ENCODE data around the gene FADD. TPM values are rescaled to one million over a fixed set of nuclear protein-coding genes. Genes with fewer than 3 reads are reported as not detected.

The FADD gene
- total RNA-seq, 1 donor from 2014 or later, result 29.2 TPM

- H3K4me3 Mint-ChIP-seq, result peak overlapping the region; percentile 49
- DNase-seq (ENCODE audit: low read depth, low spot score), result no peak
- H3K9me3 Mint-ChIP-seq, result no peaks in the 10 kb centered on the region
- peaks cover 33% of the 10 kb centered on the region for H3K4me1 Mint-ChIP-seq
- peaks cover 10% of the 10 kb centered on the region for H3K36me3 Mint-ChIP-seq (ENCODE audit: low read depth)
- TF ChIP-seq CTCF (conservative IDR thresholded peaks at IDR 0.05), result no peak
- H3K27me3 Mint-ChIP-seq (ENCODE audit: low read depth), result peaks cover under 1% of the 10 kb centered on the region
- H3K27ac Mint-ChIP-seq (ENCODE audit: unreplicated experiment), result no peak overlapping the region
These were observed 3.9 kb downstream of the FADD start for GRCh38 chr11:70206982-70207376.

- H3K36me3 Mint-ChIP-seq (ENCODE audit: low read depth), result peaks cover 10% of the 10 kb centered on the region
- no peak overlapping the region for H3K27ac Mint-ChIP-seq (ENCODE audit: unreplicated experiment)
- H3K27me3 Mint-ChIP-seq (ENCODE audit: low read depth), result no peaks in the 10 kb centered on the region
- DNase-seq (ENCODE audit: low read depth, low spot score), result no peak
- no peak for TF ChIP-seq CTCF (conservative IDR thresholded peaks at IDR 0.05)
- peaks cover 32% of the 10 kb centered on the region for H3K4me1 Mint-ChIP-seq
- H3K4me3 Mint-ChIP-seq, result peak overlapping the region; percentile 49
- no peaks in the 10 kb centered on the region for H3K9me3 Mint-ChIP-seq
These were observed 4.5 kb downstream of the FADD start for GRCh38 chr11:70207531-70208131.

- no peaks in the 10 kb centered on the region for H3K27me3 Mint-ChIP-seq (ENCODE audit: low read depth)
- TF ChIP-seq CTCF (conservative IDR thresholded peaks at IDR 0.05), result no peak
- no peak for DNase-seq (ENCODE audit: low read depth, low spot score)
- peaks cover 20% of the 10 kb centered on the region for H3K4me1 Mint-ChIP-seq
- H3K27ac Mint-ChIP-seq (ENCODE audit: unreplicated experiment), result no peak overlapping the region
- peaks cover 10% of the 10 kb centered on the region for H3K36me3 Mint-ChIP-seq (ENCODE audit: low read depth)
- H3K4me3 Mint-ChIP-seq, result peak overlapping the region; percentile 49
- H3K9me3 Mint-ChIP-seq, result no peaks in the 10 kb centered on the region
These were observed 6.4 kb downstream of the FADD start for GRCh38 chr11:70209391-70209912.

GRCh38 chr11:70210051-70210501 is 7.0 kb downstream of the FADD start:
- no peak for TF ChIP-seq CTCF (conservative IDR thresholded peaks at IDR 0.05)
- no peak overlapping the region for H3K27ac Mint-ChIP-seq (ENCODE audit: unreplicated experiment)
- peaks cover 10% of the 10 kb centered on the region for H3K36me3 Mint-ChIP-seq (ENCODE audit: low read depth)
- H3K4me3 Mint-ChIP-seq, result peak overlapping the region; percentile 29
- peaks cover 14% of the 10 kb centered on the region for H3K4me1 Mint-ChIP-seq
- DNase-seq (ENCODE audit: low read depth, low spot score), result no peak
- no peaks in the 10 kb centered on the region for H3K9me3 Mint-ChIP-seq
- no peaks in the 10 kb centered on the region for H3K27me3 Mint-ChIP-seq (ENCODE audit: low read depth)

- Mint-ChIP-seq H3K4me3 (no peak overlapping the region), H3K27ac (ENCODE audit: unreplicated experiment) (no peak overlapping the region), H3K9me3 (no peaks in the 10 kb centered on the region), H3K36me3 (ENCODE audit: low read depth) (peaks cover 10% of the 10 kb centered on the region), H3K4me1 (peaks cover 14% of the 10 kb centered on the region), H3K27me3 (ENCODE audit: low read depth) (no peaks in the 10 kb centered on the region)
- TF ChIP-seq CTCF (conservative IDR thresholded peaks at IDR 0.05), result no peak
- no peak for DNase-seq (ENCODE audit: low read depth, low spot score)
These were observed 7.4 kb downstream of the FADD start for GRCh38 chr11:70210530-70210929.
